ENCODE measurements around the gene DNAAF2. TPM values are rescaled to one million over a fixed set of nuclear protein-coding genes. Genes with fewer than 3 reads are reported as not detected.

DNAAF2 gene
- total RNA-seq, 2 donors from 2014 or later = 11.2 to 11.9 TPM

DNA sequence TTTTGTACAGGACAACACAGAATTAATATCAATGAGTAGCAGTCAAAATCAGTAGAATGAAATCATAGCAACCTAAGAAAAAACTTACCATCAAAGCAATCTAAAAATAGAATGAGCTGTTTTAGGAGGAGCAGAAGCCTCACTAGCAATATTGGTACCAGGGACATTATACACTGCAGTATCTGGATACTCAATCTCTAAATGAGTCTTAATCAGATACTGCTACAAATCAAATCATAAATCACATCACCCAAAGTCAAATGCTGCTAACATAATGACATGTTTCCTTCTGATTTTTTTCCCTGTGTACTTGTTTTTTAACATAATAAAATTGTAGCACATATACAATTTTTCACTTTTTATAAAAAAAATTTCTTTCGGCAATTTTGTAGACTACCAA, 56.9 kb downstream of the DNAAF2 start:
- H3K4me1 ChIP-seq (replicated peaks) = no peaks in the 10 kb centered on the region
- no peaks in the 10 kb centered on the region for H3K27me3 ChIP-seq (replicated peaks; ENCODE audit: insufficient read depth)
- no peak for DNase-seq (ENCODE audit: low spot score)
- H3K27ac ChIP-seq = no peak overlapping the region
- H3K9me3 ChIP-seq = no peaks in the 10 kb centered on the region
- H3K36me3 ChIP-seq = peaks cover 0 to 7% of the 10 kb centered on the region in 2 donors
- TF ChIP-seq POLR2A (IDR thresholded peaks at IDR 0.05) (no peak), POLR2AphosphoS5 (IDR thresholded peaks at IDR 0.05) (no peak)
- TF ChIP-seq, protein P1, sequence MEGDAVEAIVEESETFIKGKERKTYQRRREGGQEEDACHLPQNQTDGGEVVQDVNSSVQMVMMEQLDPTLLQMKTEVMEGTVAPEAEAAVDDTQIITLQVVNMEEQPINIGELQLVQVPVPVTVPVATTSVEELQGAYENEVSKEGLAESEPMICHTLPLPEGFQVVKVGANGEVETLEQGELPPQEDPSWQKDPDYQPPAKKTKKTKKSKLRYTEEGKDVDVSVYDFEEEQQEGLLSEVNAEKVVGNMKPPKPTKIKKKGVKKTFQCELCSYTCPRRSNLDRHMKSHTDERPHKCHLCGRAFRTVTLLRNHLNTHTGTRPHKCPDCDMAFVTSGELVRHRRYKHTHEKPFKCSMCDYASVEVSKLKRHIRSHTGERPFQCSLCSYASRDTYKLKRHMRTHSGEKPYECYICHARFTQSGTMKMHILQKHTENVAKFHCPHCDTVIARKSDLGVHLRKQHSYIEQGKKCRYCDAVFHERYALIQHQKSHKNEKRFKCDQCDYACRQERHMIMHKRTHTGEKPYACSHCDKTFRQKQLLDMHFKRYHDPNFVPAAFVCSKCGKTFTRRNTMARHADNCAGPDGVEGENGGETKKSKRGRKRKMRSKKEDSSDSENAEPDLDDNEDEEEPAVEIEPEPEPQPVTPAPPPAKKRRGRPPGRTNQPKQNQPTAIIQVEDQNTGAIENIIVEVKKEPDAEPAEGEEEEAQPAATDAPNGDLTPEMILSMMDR (IDR thresholded peaks at IDR 0.05) = no peak
- WGBS = 94% methylated on average over 1 of the region's 1 CpG
- no peak overlapping the region for H3K4me3 ChIP-seq
- intact Hi-C loops (cut with DNase I) = no loop called here

Small RNA genes within 50 kb of the gene (small RNA-seq; reads per million reads assigned to genes)
- gene AL139099.3 (0 reads per million in 2 donors), gene AL139099.4 (0 reads per million in 2 donors), gene RF00019 (0 reads per million in 2 donors), gene RNU6ATAC30P (0 reads per million in 2 donors)

Other genes starting within 250 kb of the DNAAF2 start
- 1,000 to 10,000 TPM; 4,045 to 4,896 TPM for gene RPS29, start 48.9 kb downstream of the DNAAF2 start, total RNA-seq
- gene LRR1, start 36.3 kb downstream of the DNAAF2 start, total RNA-seq = 1 to 10 TPM; 7.0 to 8.4 TPM
- gene RPL36AL, start 14.6 kb downstream of the DNAAF2 start, total RNA-seq = 100 to 1,000 TPM; 170 to 176 TPM
- gene MGAT2, start 14.4 kb downstream of the DNAAF2 start, total RNA-seq = 10 to 100 TPM; 34.7 to 69.0 TPM
- 1 to 10 TPM; 3.2 to 5.8 TPM for gene POLE2, start 53.0 kb upstream of the DNAAF2 start, total RNA-seq
- 1 to 10 TPM; 4.6 to 7.7 TPM for gene KLHDC1, start 57.9 kb upstream of the DNAAF2 start, total RNA-seq
- 10 to 100 TPM; 78.4 to 83.2 TPM for gene KLHDC2, start 132.9 kb upstream of the DNAAF2 start, total RNA-seq
- gene NEMF, start 217.5 kb upstream of the DNAAF2 start, total RNA-seq = 10 to 100 TPM; 63.9 to 71.7 TPM